HPDE6-E6E7 (cell line): ENCODE measurements around the gene SELENOF.

Experiments
- DNase-seq: peaks from one replicate; pipeline ENCODE4 v3.0.0; 2011; ENCODE audit warnings: missing footprints; ENCODE audit errors: extremely low spot score

Gene SELENOF

DNA sequence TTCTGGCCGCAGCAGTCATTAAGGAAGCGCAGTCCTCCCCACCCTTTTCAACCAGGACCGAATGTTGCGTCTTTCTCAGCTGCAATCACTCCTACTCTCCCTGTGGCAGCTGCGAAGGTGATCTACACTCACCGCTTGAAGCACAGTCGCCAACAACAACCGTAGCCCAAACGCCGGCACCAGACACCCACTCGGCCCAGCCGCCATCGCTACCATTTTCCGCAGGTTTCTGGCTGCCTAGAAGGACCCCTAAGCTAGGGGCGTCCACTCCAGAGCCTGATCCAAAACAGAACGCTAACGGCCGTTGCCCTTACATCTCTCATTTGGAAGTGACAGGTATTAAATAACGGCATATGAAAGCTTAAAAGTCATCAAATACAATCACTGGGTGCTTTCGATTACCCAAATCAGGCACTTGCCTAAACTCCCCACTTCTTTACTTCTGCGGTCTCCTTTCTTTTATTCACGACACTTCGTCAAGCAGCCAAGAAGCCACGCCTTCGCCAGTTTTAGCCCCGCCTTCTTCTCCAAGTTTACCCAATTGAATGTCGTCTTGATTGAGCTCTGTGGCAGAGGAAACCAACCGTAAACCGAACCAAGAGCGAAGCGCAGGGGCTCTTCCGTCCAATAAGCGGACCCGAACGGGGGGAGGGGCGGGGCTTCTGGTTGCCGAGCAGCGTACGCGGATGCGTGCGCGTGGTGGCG is at the start of gene SELENOF:
TSS of gene SELENOF (minus strand) at position 231 of the 705 bp plus-strand sequence. CDS start at position 216, 15 bp downstream.
- peak; percentile 93 for DNase-seq

GRCh38 chr1:86960548-86960947 is 46.6 kb upstream of the SELENOF start:
- DNase-seq = no peak

DNA sequence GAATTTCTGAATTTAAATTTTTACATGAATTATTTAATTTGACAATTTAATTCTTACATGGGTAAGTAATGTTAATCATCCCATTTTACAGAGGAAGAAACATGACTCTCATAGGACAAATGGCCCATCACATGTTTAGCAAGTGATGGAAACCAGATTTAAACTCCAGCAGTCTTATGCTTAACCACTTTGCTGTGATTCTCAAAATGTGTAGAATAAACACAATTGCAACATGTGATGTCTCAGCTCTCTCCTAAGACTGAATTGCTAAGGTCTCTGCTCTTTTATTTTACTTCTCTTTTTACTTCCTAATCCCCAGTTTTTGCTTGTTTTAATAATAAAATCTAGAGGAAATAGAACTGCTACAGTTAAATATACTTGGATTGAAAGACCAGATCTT is 43.3 kb upstream of the SELENOF start:
- no peak for DNase-seq

DNA sequence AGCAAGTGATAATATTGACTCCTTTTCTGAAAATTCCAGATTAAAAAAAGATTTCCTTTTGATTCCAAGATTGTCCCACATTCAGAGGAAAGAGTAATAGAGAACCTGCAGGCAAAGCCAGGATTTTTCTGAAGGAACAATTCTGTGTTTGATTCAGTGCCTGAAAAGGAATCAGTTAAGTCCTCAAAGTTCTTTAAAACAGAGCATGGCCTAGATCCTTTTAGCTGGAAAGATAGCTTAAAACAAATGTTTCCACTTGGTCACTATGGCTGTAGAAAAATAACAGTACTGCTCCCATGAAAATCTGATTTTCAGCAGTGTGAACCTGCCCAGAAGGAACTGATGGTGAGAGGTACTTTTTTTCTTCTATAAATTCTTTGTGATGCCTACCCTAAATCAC is 42.3 kb upstream of the SELENOF start:
- DNase-seq = no peak

GRCh38 chr1:86955678-86956077 is 41.8 kb upstream of the SELENOF start:
- no peak for DNase-seq

GRCh38 chr1:86953167-86953566 is 39.2 kb upstream of the SELENOF start:
- DNase-seq = no peak

GRCh38 chr1:86951430-86951829 is 37.5 kb upstream of the SELENOF start:
- DNase-seq = no peak

GRCh38 chr1:86950712-86951419 is 36.9 kb upstream of the SELENOF start:
- no peak for DNase-seq

DNA sequence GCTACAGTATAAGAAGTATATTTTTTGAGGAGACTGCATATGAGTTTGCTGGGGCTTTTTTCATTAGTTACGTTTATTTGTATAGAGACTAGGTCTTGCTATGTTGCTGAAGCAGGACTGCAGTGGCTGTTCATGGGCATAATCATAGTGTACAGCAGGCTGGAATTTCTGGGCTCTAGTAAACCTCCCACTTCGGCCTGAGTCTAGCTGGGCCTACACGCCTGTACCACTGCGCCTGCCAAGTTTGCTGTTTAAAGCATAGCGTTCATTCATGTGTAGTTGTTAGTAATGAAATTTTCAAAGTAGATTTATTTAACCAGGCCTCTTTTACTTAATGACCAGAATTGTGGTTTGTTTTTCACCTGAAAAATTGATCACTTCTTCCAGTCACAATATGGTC is 34.3 kb upstream of the SELENOF start:
- no peak for DNase-seq

DNA sequence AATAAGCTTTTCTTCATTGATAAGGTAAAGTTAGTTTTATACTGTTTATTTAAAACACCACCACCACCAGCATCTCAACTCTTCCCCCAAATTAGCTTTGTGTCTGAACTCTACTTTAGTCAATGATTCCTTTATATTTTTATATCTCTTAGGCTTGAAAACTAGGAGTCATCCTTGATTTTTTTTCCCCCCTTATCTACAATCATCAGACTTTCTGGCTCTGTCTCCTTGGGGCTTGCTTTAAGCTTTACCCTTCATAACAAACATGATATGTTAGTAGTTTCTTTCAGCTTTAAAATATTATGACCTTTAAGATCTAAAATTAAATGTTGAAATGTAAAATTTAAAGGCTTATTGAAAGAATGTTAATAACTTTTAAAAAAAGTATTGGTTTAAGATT is 28.8 kb upstream of the SELENOF start:
- no peak for DNase-seq

- DNase-seq = no peak
Observed at GRCh38 chr1:86942042-86942441, 28.1 kb upstream of the SELENOF start.

- no peak for DNase-seq
Observed at GRCh38 chr1:86940599-86940998, 26.7 kb upstream of the SELENOF start.

DNA sequence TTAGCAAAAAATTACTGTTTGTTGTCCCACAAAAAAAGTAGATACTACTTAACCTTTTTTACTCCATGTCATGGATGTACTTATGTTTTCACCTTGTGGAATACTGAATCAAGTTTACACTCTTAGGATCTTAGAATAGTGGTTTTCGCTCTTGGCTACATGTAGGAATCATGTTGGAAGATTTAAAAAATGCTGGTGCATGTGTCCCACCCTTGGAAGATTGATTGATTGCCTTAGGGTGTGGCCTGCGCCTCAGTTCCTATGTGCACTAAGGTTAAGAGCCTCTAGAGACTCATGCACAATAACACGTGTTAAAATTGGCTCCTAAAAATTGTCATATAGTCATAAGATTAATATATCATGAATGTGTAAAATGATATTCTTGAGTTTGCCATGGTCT is 25.5 kb upstream of the SELENOF start:
- no peak for DNase-seq

- DNase-seq = no peak
Observed at GRCh38 chr1:86938855-86939254, 24.9 kb upstream of the SELENOF start.

DNA sequence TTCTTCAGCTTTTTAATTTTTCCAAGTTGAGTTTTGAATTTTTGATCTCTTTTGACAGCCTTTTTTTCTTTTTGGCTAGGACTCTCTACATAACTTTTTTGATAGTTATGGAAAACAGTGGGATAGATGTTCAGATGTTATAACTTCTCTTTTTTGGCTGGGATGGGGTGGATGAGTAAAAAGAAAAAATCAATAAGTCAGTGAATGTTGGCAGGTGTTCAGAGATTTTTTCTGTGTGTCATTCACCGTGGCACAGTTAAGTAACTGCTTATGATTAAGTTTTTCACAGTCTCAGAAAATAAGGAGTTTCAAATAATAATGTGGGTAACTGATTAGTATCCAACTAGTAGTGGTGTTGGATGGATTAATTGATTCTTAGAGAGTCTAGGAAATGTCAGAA is 24.5 kb upstream of the SELENOF start:
- DNase-seq = no peak

GRCh38 chr1:86933562-86934377 is 19.8 kb upstream of the SELENOF start:
- no peak for DNase-seq

- no peak for DNase-seq
Observed at GRCh38 chr1:86933051-86933450, 19.1 kb upstream of the SELENOF start.

DNA sequence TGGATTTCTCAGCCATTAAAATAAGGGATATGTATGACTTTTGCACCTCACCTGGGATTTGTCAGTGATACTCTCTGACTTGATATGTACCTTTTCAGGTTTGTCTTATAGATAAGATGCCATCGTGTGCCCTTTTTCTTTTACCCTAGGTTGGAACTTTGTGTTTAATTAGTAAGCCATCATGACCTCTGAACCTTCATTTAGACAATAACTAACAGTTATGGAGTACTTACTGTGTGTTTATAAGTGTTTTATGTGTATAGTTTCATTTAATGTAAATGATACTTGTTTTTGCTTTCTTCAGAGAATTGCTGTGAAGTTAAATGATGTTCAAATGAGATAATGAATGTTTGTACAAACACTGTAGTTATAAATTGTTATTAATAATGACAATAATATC is 14.9 kb upstream of the SELENOF start:
- DNase-seq = no peak

DNA sequence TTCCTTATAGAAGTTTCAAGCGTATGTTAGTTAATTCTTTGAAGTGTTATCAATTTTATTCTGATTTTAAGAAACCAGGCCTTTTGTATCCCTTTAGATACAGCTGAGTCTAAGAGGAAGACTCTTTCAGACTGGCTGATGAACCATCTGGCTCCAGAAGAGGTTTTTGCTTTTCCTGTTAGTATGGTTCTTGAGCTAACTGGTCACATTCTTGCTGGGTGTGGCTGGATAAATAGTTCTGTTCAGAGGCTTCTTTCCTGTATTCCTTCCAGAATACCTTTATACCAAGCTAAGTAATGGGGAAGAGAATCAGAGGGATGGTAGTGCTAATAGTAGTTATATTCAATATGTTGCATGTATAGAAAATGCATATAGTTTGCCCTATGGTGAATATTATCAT is 13.0 kb upstream of the SELENOF start:
- DNase-seq = no peak

DNA sequence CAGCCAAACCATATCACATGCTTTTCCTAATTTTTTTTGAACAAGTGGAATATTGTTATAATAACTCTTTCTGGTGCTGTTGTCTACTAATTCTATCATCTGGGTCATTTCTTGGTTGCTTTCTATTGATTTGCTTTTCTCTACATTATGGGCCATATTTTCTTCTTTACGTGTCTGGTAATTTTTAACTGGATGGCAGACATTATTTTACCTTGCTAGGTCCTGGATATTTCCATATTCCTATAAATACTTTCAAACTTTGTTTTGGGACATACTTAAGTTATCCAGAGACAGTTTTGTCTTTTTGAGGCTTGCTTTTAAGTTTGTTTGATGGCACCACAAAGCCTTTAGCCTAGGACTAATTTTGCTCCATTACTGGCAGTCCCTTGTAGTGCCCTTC is 11.8 kb upstream of the SELENOF start:
- DNase-seq = no peak

- DNase-seq = no peak
Observed at GRCh38 chr1:86924324-86924960, 10.5 kb upstream of the SELENOF start.

DNA sequence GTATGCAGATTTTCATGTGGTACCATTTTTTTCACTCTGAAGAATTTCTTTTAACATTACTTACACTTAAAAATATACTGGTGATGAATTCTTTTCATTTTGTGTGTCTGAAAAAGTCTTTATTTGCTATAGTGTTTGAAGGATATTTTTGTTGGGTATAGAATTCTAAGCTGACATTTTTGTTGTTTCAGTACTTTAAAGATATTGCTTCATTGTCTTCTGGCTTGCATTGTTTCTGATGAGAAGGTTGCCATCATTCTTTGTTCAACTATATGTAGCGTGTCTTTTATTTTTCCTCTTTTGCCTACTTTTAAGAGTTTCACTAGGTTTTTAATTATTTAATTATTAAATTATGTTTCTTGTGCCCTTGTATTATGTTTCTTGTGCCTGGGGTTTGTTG is 8.5 kb upstream of the SELENOF start:
- DNase-seq = no peak
